Kidney capillary endothelial cell (primary cell): Measurements from ENCODE around the gene CD247.

ENCODE experiments used
- DNase-seq: peaks from one replicate; pipeline ENCODE4 v3.0.0-alpha.2; 2018; ENCODE audit warnings: low spot score

CD247 gene

GRCh38 chr1:167542109-167543032, 24.0 kb upstream of the CD247 start:
- no peak for DNase-seq

GRCh38 chr1:167541610-167542009, 23.3 kb upstream of the CD247 start:
- DNase-seq: no peak

- no peak for DNase-seq
Observed at GRCh38 chr1:167541003-167541402, 22.7 kb upstream of the CD247 start.

GRCh38 chr1:167538657-167539056, 20.3 kb upstream of the CD247 start:
- no peak for DNase-seq

GRCh38 chr1:167533851-167534300, 15.5 kb upstream of the CD247 start:
- peak; percentile 60 for DNase-seq

GRCh38 chr1:167532964-167533824, 14.9 kb upstream of the CD247 start:
- DNase-seq: no peak

- DNase-seq: no peak
Observed at GRCh38 chr1:167532375-167532774, 14.0 kb upstream of the CD247 start.

- DNase-seq: no peak
Observed at GRCh38 chr1:167529829-167530474, 11.6 kb upstream of the CD247 start.

GRCh38 chr1:167528057-167528728, 9.9 kb upstream of the CD247 start:
- no peak for DNase-seq

GRCh38 chr1:167526667-167527383, 8.5 kb upstream of the CD247 start:
- DNase-seq: no peak

GRCh38 chr1:167524651-167525050, 6.3 kb upstream of the CD247 start:
- DNase-seq: no peak

- no peak for DNase-seq
Observed at GRCh38 chr1:167522246-167522645, 3.9 kb upstream of the CD247 start.

GRCh38 chr1:167520711-167521206, 2.4 kb upstream of the CD247 start:
- DNase-seq: no peak

- DNase-seq: no peak
Observed at GRCh38 chr1:167517535-167518330, 596 bp downstream of the CD247 start.

- DNase-seq: no peak
Observed at GRCh38 chr1:167516404-167517388, 1.6 kb downstream of the CD247 start.

GRCh38 chr1:167515893-167516321, 2.4 kb downstream of the CD247 start:
- no peak for DNase-seq

GRCh38 chr1:167515461-167515860, 2.9 kb downstream of the CD247 start:
- no peak for DNase-seq

GRCh38 chr1:167514288-167514687, 4.0 kb downstream of the CD247 start:
- DNase-seq: no peak
